HEK293T (cell line): Measurements from ENCODE around the gene KCNK2.

Experiments
- CTCF ChIA-PET: fragments of 350-600 bp; formaldehyde crosslinking; extraction: SDS; loops from one replicate; lab custom pipeline; 2021; ENCODE audit warnings: antibody characterized with exemption, inconsistent platforms; lab: Yijun Ruan, JAX
- POLR2A ChIA-PET: fragments of 350-600 bp; formaldehyde crosslinking; extraction: SDS; loops from one replicate; lab custom pipeline; 2020; ENCODE audit warnings: antibody characterized with exemption, inconsistent platforms; lab: Yijun Ruan, JAX
- DNase-seq: peaks from one replicate; pipeline ENCODE4 v3.0.0; 2012; ENCODE audit warnings: mixed read lengths; ENCODE audit errors: extremely low spot score
- ARNT ChIP-seq: fragments of 450-650 bp; IDR thresholded peaks from 2 replicates; pipeline ENCODE4 v1.6.1; 2017; ENCODE audit warnings: mild to moderate bottlenecking
- BHLHE40 ChIP-seq: fragments of 450-650 bp; IDR thresholded peaks from 2 replicates; pipeline ENCODE4 v1.6.1; 2016; ENCODE audit warnings: mild to moderate bottlenecking, moderate library complexity, borderline replicate concordance
- CTBP1 ChIP-seq: fragments of 450-650 bp; IDR thresholded peaks from 2 replicates; pipeline ENCODE4 v1.6.1; 2016; ENCODE audit warnings: borderline replicate concordance
- ELF4 ChIP-seq: fragments of 450-650 bp; IDR thresholded peaks from 2 replicates; pipeline ENCODE4 v1.6.1; 2017; ENCODE audit warnings: antibody characterized with exemption
- FOXA1 ChIP-seq: fragments of 450-650 bp; IDR thresholded peaks from 2 replicates; pipeline ENCODE4 v1.6.1; 2016; ENCODE audit warnings: mild to moderate bottlenecking
- FOXK2 ChIP-seq: fragments of 450-650 bp; IDR thresholded peaks from 2 replicates; pipeline ENCODE4 v1.6.1; 2016; ENCODE audit warnings: mild to moderate bottlenecking
- FOXM1 ChIP-seq: fragments of 450-650 bp; IDR thresholded peaks from 2 replicates; pipeline ENCODE4 v1.6.1; 2017; ENCODE audit warnings: mild to moderate bottlenecking, borderline replicate concordance
- HDGF ChIP-seq: fragments of 450-650 bp; IDR thresholded peaks from 2 replicates; pipeline ENCODE4 v1.6.1; 2017; ENCODE audit warnings: antibody characterized with exemption, borderline replicate concordance
- L3MBTL2 ChIP-seq: fragments of 450-650 bp; conservative IDR thresholded peaks from 2 replicates; pipeline ENCODE4 v1.6.1; 2016; ENCODE audit warnings: mild to moderate bottlenecking
- LEF1 ChIP-seq: fragments of 450-650 bp; IDR thresholded peaks from 2 replicates; pipeline ENCODE4 v1.6.1; 2017; ENCODE audit warnings: mild to moderate bottlenecking, borderline replicate concordance
- NFRKB ChIP-seq: fragments of 450-650 bp; IDR thresholded peaks from 2 replicates; pipeline ENCODE4 v1.6.1; 2016; ENCODE audit warnings: mild to moderate bottlenecking, moderate library complexity
- PKNOX1 ChIP-seq: fragments of 450-650 bp; IDR thresholded peaks from 2 replicates; pipeline ENCODE4 v1.6.1; 2016
- SP1 ChIP-seq: fragments of 450-650 bp; IDR thresholded peaks from 2 replicates; pipeline ENCODE4 v1.6.1; 2017
- SUZ12 ChIP-seq: fragments of 450-650 bp; IDR thresholded peaks from 2 replicates; pipeline ENCODE4 v1.6.1; 2016; ENCODE audit warnings: mild to moderate bottlenecking
- TARDBP ChIP-seq: fragments of 450-650 bp; IDR thresholded peaks from 2 replicates; pipeline ENCODE4 v1.6.1; 2016
- ZNF384 ChIP-seq: fragments of 450-650 bp; IDR thresholded peaks from 2 replicates; pipeline ENCODE4 v1.6.1; 2016

Gene KCNK2

GRCh38 chr1:215082532-215083382 is at the start of gene KCNK2:
Gene KCNK2 (plus strand): TSS chr1:215082737. CDS start chr1:215083386, 649 bp downstream.
- ChIA-PET POLR2A (no interaction called here), CTCF (interaction anchor here (0.6 kb wide), 1 partner anchor 76 kb away, joined by 3 read pairs; no protein-coding TSS in a partner anchor)
- DNase-seq: peak; percentile 31

GRCh38 chr1:215032911-215033526 is 49.5 kb upstream of the KCNK2 start:
- TF ChIP-seq LEF1 (no peak), PKNOX1 (no peak), ARNT (no peak), NFRKB (no peak)
- ChIA-PET POLR2A (no interaction called here), CTCF (no interaction called here)
- no peak for DNase-seq

More at GRCh38 chr1:215082532-215083382, at the start of gene KCNK2:
- TF ChIP-seq HDGF: no peak
- no peak for TF ChIP-seq FOXK2
- TF ChIP-seq ZNF384: no peak
- no peak for TF ChIP-seq SUZ12
- no peak for TF ChIP-seq NFRKB
- TF ChIP-seq PKNOX1: no peak
- TF ChIP-seq FOXA1: no peak
- no peak for TF ChIP-seq L3MBTL2
- TF ChIP-seq LEF1: no peak

GRCh38 chr1:215040190-215040589 is 42.3 kb upstream of the KCNK2 start:
- no peak for TF ChIP-seq FOXK2
- no peak for TF ChIP-seq ELF4
- TF ChIP-seq SUZ12: no peak
- TF ChIP-seq CTBP1: no peak
- no peak for TF ChIP-seq FOXA1
- TF ChIP-seq FOXM1: no peak
- TF ChIP-seq TARDBP: no peak
- no peak for TF ChIP-seq LEF1
- TF ChIP-seq HDGF: no peak
- no peak for TF ChIP-seq BHLHE40
- no peak for TF ChIP-seq SP1
- no peak for TF ChIP-seq ZNF384
- TF ChIP-seq PKNOX1: no peak
- TF ChIP-seq ARNT: no peak
- no peak for TF ChIP-seq NFRKB
- ChIA-PET POLR2A (no interaction called here), CTCF (no interaction called here)
- no peak for DNase-seq

- no peak for TF ChIP-seq ELF4
- no peak for TF ChIP-seq L3MBTL2
- TF ChIP-seq SUZ12: no peak
- no peak for TF ChIP-seq BHLHE40
- TF ChIP-seq FOXK2: no peak
- no peak for TF ChIP-seq ARNT
- TF ChIP-seq CTBP1: no peak
- no peak for TF ChIP-seq FOXM1
- TF ChIP-seq SP1: no peak
- TF ChIP-seq FOXA1: no peak
- no peak for TF ChIP-seq NFRKB
- no peak for TF ChIP-seq LEF1
- TF ChIP-seq HDGF: no peak
- no peak for TF ChIP-seq ZNF384
- ChIA-PET CTCF (no interaction called here), POLR2A (no interaction called here)
- DNase-seq: no peak
These were observed 39.1 kb upstream of the KCNK2 start for GRCh38 chr1:215043401-215043800.

- ChIA-PET POLR2A (no interaction called here), CTCF (no interaction called here)
- no peak for DNase-seq
- TF ChIP-seq PKNOX1 (no peak), LEF1 (no peak), HDGF (no peak), CTBP1 (no peak), TARDBP (no peak), SP1 (no peak), FOXM1 (no peak), ZNF384 (no peak), BHLHE40 (no peak), L3MBTL2 (no peak), ARNT (no peak)
These were observed 38.4 kb upstream of the KCNK2 start for GRCh38 chr1:215044151-215044550.
